ENCODE data around the gene SCIMP. TPM values are rescaled to one million over a fixed set of nuclear protein-coding genes. Genes with fewer than 3 reads are reported as not detected.

SCIMP gene
- total RNA-seq = 1 to 10 TPM in 3 of 5 donors, under 1 TPM in 2; 0.61 to 1.8 (median 1.2) TPM
- 2.1 TPM for total RNA-seq (2013)
- total RNA-seq = 0 to 0.84 (median 0.06) reads per million in 29 experiments

DNA sequence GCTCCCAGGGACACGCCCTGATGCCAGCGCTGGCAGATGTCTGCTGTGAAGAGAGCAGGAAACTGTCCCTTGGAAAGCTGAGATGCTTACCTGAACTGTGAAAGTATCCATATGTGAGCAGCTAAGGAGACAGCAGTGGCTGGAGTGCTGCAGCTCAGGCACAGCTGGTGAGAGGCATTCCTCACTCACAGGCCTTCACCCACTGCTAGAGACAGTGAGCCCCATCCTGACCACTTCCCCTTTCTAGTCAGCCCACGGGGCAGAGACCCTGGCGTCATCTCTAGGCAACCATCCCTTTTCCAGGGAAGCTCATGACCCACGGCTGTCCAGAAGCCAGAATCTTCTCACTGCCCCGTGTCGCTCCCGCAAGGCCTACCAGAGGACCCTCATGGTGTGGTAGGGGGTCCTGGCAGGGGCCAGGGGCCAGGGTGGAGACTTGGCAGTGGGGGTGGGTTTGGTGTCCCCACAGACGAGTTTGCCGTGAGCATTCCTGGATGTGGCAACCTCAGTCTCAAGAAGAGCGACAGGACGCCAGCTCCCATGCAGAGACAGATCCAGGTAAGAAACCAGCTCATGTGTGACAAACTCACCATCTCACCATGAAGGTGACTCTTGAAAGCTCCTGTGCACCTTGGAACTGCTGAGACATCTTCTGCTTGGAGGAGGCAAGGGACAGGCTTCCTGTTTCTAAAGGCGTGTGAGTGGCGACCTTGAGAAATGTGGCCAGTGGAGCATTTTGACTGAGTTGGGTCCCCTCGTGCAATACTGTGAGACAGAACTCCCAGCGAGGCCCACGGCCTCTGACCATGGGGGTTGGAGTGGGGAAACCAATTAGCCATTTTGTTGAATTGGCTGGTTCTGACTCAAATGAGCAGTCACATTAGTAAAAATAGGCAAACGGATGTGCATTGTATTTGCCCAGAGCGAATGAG lies at the start of gene SCIMP:
SCIMP (minus strand) TSS at position 216 of the 932 bp plus-strand sequence; CDS start at position 111, 105 bp downstream.
- no peak within 1 kb of the TSS for H3K27ac ChIP-seq (ENCODE audit: low read length)
- Mint-ChIP-seq H3K4me1 (peaks cover 10 to 39% (median 22%) of the 10 kb centered on the region in 3 donors), H3K36me3 (peaks cover 9% of the 10 kb centered on the region), H3K27ac (peak within 1 kb of the TSS; percentile 55 to 78), H3K4me3 (no peak within 1 kb of the TSS), H3K9me3 (peaks cover 0 to 5% (median 0%) of the 10 kb centered on the region in 3 donors), H3K27me3 (no peaks in the 10 kb centered on the region)
- no peak for ATAC-seq (replicated peaks in 1 of 4)
- WGBS (ENCODE audit: insufficient coverage) = 80% methylated on average over 12 of the region's 19 CpGs
- POLR2A ChIA-PET = no interaction called here
- no peaks in the 10 kb centered on the region for H3K9me3 ChIP-seq
- no peaks in the 10 kb centered on the region for H3K27me3 ChIP-seq (replicated peaks in 1 of 2; ENCODE audit: control insufficient read depth in 2 of 2, extremely low read depth in 1 of 2, insufficient read depth in 2 of 2, low read length in 1 of 2)
- CTCF ChIA-PET = interaction anchor here (0.6 to 0.7 kb wide), 2 partner anchors 8 to 287 kb away, joined by 6 to 8 read pairs; no protein-coding TSS in a partner anchor
- peaks cover 0 to 34% of the 10 kb centered on the region in 2 experiments for H3K4me1 ChIP-seq (ENCODE audit: control insufficient read depth in 1 of 2, extremely low read depth in 1 of 2, insufficient read depth in 2 of 2, low read length in 2 of 2)
- peak in 1 of 35 experiments; percentile 40 for DNase-seq
- peaks cover 0 to 3% of the 10 kb centered on the region in 2 donors for H3K36me3 ChIP-seq (ENCODE audit: control insufficient read depth in 2 of 2, extremely low read depth in 1 of 2, insufficient read depth in 1 of 2, low read length in 1 of 2)
- no peak within 1 kb of the TSS for H3K4me3 ChIP-seq (ENCODE audit: control insufficient read depth in 1 of 2, extremely low read depth in 1 of 2, low read length in 1 of 2)

DNA sequence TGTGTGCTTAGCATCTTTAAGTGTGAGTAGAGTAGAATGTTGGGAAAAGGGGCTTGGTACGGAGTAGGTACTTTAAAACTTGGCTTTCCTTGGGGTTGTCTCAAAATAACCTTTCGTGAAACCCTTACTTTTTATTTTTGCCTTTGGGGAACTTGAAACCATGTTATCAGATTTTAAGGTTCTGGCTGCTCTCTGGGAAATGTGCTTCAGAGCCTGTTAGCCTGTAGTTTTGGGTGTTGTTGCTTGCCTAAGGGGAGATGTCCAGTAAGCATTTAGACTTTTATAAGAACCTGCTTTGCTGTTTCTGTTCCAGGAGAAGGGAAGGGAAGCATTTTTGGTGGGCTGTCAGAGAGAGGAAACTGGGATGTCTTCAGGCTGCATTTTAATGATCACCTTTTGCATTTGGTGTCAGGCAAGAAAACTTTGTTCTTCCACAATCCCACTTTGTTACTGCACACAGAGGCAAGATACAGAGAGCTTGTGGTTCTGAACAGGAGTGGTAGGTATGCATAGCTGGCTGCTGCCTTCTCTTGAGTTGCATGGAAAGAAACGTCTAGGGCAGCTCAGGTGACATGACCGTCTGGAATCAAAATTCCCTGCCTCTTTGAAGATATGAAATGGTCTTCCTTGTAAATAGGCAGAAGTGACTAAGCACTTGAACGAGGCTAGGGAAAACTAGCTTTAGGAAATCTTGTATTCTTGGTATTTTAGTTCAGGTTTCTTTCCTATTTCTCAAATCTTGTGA lies 49.1 kb upstream of the SCIMP start:
- no peaks in the 10 kb centered on the region for H3K36me3 ChIP-seq (ENCODE audit: control insufficient read depth in 2 of 2, extremely low read depth in 1 of 2, insufficient read depth in 1 of 2, low read length in 1 of 2)
- 44% methylated on average over 4 of the region's 5 CpGs for WGBS (ENCODE audit: insufficient coverage)
- H3K36me3 Mint-ChIP-seq = no peaks in the 10 kb centered on the region
- ChIA-PET CTCF (interaction anchor here in 1 of 2 donors (0.7 to 0.9 kb wide), 2 partner anchors 18 to 710 kb away, joined by 3 read pairs; no protein-coding TSS in a partner anchor), POLR2A (interaction anchor here in 1 of 2 donors (0.6 kb wide), 1 partner anchor 14 kb away, joined by 4 read pairs; no protein-coding TSS in a partner anchor)
- peak overlapping the region in 1 of 2 donors; percentile 65 for H3K4me3 ChIP-seq (ENCODE audit: control insufficient read depth in 1 of 2, extremely low read depth in 1 of 2, low read length in 1 of 2)
- peaks cover 45 to 54% (median 48%) of the 10 kb centered on the region in 3 donors for H3K4me1 Mint-ChIP-seq
- H3K4me1 ChIP-seq (ENCODE audit: control insufficient read depth in 1 of 2, extremely low read depth in 1 of 2, insufficient read depth in 2 of 2, low read length in 2 of 2) = peaks cover 24 to 27% of the 10 kb centered on the region in 2 experiments
- H3K27ac ChIP-seq (ENCODE audit: low read length) = no peak overlapping the region
- H3K27me3 ChIP-seq (replicated peaks in 1 of 2; ENCODE audit: control insufficient read depth in 2 of 2, extremely low read depth in 1 of 2, insufficient read depth in 2 of 2, low read length in 1 of 2) = no peaks in the 10 kb centered on the region
- no peaks in the 10 kb centered on the region for H3K9me3 Mint-ChIP-seq
- ATAC-seq (replicated peaks in 1 of 4) (no peak), DNase-seq (no peak)
- no peaks in the 10 kb centered on the region for H3K9me3 ChIP-seq
- peak overlapping the region; percentile 84 to 92 (median 89) for H3K4me3 Mint-ChIP-seq
- H3K27me3 Mint-ChIP-seq = no peaks in the 10 kb centered on the region
- H3K27ac Mint-ChIP-seq = peak overlapping the region in 1 of 2 donors; percentile 39

DNA sequence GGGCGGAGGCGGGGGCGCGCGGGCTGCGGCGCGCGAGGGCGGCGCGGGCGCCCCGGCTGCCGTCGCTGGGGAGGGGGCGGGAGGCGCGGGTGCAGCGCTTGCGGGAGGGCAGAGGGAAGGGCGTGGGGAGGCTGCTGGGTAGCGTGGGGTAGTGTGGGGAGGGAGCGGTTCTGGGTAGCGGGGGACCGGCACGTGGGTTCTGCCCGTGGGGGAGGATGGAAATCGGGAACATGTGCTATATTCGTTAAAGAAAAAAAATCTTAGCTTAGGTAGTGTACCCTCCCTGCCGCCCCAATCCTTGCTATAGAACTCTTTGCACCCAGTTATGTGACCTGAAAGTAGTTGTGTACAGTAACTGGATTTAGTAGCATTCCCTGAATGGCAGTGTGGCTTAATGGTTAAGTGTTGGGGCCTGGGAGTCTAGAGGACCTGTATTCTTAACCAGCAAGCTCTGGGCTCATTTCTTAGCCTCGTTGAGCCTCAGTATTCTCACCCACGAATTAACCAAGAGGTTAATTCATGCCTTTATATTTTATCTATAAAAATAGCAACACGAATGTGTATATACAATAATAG lies 48.1 kb upstream of the SCIMP start:
- Mint-ChIP-seq H3K9me3 (no peaks in the 10 kb centered on the region), H3K36me3 (no peaks in the 10 kb centered on the region), H3K27me3 (no peaks in the 10 kb centered on the region), H3K4me3 (peak overlapping the region; percentile 84 to 92 (median 89)), H3K27ac (peak overlapping the region; percentile 85 to 86), H3K4me1 (peaks cover 37 to 44% (median 40%) of the 10 kb centered on the region in 3 donors)
- ChIA-PET CTCF (no interaction called here), POLR2A (no interaction called here)
- Histone ChIP-seq H3K27me3 (replicated peaks in 1 of 2; ENCODE audit: control insufficient read depth in 2 of 2, extremely low read depth in 1 of 2, insufficient read depth in 2 of 2, low read length in 1 of 2) (no peaks in the 10 kb centered on the region), H3K4me1 (ENCODE audit: control insufficient read depth in 1 of 2, extremely low read depth in 1 of 2, insufficient read depth in 2 of 2, low read length in 2 of 2) (peaks cover 23 to 24% of the 10 kb centered on the region in 2 experiments), H3K4me3 (ENCODE audit: control insufficient read depth in 1 of 2, extremely low read depth in 1 of 2, low read length in 1 of 2) (peak overlapping the region; percentile 65 to 72), H3K36me3 (ENCODE audit: control insufficient read depth in 2 of 2, extremely low read depth in 1 of 2, insufficient read depth in 1 of 2, low read length in 1 of 2) (no peaks in the 10 kb centered on the region), H3K27ac (ENCODE audit: low read length) (no peak overlapping the region), H3K9me3 (no peaks in the 10 kb centered on the region)
- DNase-seq (peak in 21 of 35 experiments; percentile 1 to 46 (median 24)), ATAC-seq (replicated peaks in 1 of 4) (peak in 1 of 4 experiments; percentile 53)
- 0% methylated on average over 22 of the region's 34 CpGs for WGBS (ENCODE audit: insufficient coverage)

GRCh38 chr17:5281814-5282641 lies 47.4 kb upstream of the SCIMP start, which contains the start of gene RABEP1:
RABEP1 (plus strand) TSS chr17:5282284; CDS start chr17:5282487, 203 bp downstream.
- H3K27ac Mint-ChIP-seq = peak within 1 kb of the TSS; percentile 85 to 86
- H3K9me3 Mint-ChIP-seq = no peaks in the 10 kb centered on the region
- no peaks in the 10 kb centered on the region for H3K36me3 Mint-ChIP-seq
- DNase-seq = peak; percentile 80 to 96 (median 87)
- Histone ChIP-seq H3K9me3 (no peaks in the 10 kb centered on the region), H3K4me1 (ENCODE audit: control insufficient read depth in 1 of 2, extremely low read depth in 1 of 2, insufficient read depth in 2 of 2, low read length in 2 of 2) (peaks cover 23 to 24% of the 10 kb centered on the region in 2 experiments), H3K36me3 (ENCODE audit: control insufficient read depth in 2 of 2, extremely low read depth in 1 of 2, insufficient read depth in 1 of 2, low read length in 1 of 2) (no peaks in the 10 kb centered on the region), H3K27ac (ENCODE audit: low read length) (peak within 1 kb of the TSS; percentile 2), H3K4me3 (ENCODE audit: control insufficient read depth in 1 of 2, extremely low read depth in 1 of 2, low read length in 1 of 2) (peak within 1 kb of the TSS; percentile 65 to 72), H3K27me3 (replicated peaks in 1 of 2; ENCODE audit: control insufficient read depth in 2 of 2, extremely low read depth in 1 of 2, insufficient read depth in 2 of 2, low read length in 1 of 2) (no peaks in the 10 kb centered on the region)
- H3K27me3 Mint-ChIP-seq = no peaks in the 10 kb centered on the region
- WGBS (ENCODE audit: insufficient coverage) = 2% methylated on average over 93 of the region's 98 CpGs
- ChIA-PET CTCF (interaction anchor here (0.5 to 0.6 kb wide), 2 partner anchors 29 to 99 kb away, joined by 3 to 4 read pairs; no protein-coding TSS in a partner anchor), POLR2A (interaction anchor here (0.6 kb wide), 2 partner anchors 314 to 633 kb away, joined by 3 to 5 read pairs; no protein-coding TSS in a partner anchor)
- peak within 1 kb of the TSS; percentile 84 to 92 (median 89) for H3K4me3 Mint-ChIP-seq
- ATAC-seq (replicated peaks in 1 of 4) = peak; percentile 86 to 89 (median 88)
- peaks cover 35 to 41% (median 38%) of the 10 kb centered on the region in 3 donors for H3K4me1 Mint-ChIP-seq

DNA sequence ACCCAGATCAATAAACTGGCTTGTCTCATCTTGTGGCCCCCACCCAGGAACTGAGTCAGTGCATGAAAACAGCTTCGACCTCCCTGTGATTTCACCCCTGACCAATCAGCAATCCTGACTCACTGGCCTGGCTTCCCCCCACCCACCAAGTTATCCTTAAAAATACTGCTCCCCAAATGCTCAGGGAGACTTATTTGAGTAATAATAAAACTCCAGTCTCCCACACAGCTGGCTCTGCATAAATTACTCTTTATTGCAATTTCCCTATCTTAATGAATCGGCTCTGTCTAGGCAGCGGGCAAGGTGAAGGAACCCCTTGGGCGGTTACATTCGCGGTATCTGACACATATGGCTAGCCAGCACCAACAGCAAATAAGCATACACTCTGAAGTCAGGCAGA lies 37.7 kb upstream of the SCIMP start:
- no peak overlapping the region for H3K27ac Mint-ChIP-seq
- H3K27me3 Mint-ChIP-seq = peaks cover 0 to 1% of the 10 kb centered on the region in 2 donors
- H3K9me3 Mint-ChIP-seq = no peaks in the 10 kb centered on the region
- H3K27me3 ChIP-seq (replicated peaks in 1 of 2; ENCODE audit: control insufficient read depth in 2 of 2, extremely low read depth in 1 of 2, insufficient read depth in 2 of 2, low read length in 1 of 2) = no peaks in the 10 kb centered on the region
- H3K4me1 ChIP-seq (ENCODE audit: control insufficient read depth in 1 of 2, extremely low read depth in 1 of 2, insufficient read depth in 2 of 2, low read length in 2 of 2) = no peaks in the 10 kb centered on the region
- no peak overlapping the region for H3K27ac ChIP-seq (ENCODE audit: low read length)
- no peaks in the 10 kb centered on the region for H3K36me3 ChIP-seq (ENCODE audit: control insufficient read depth in 2 of 2, extremely low read depth in 1 of 2, insufficient read depth in 1 of 2, low read length in 1 of 2)
- H3K4me3 ChIP-seq (ENCODE audit: control insufficient read depth in 1 of 2, extremely low read depth in 1 of 2, low read length in 1 of 2) = no peak overlapping the region
- H3K4me3 Mint-ChIP-seq = no peak overlapping the region
- 53% methylated on average over 3 of the region's 6 CpGs for WGBS (ENCODE audit: insufficient coverage)
- ATAC-seq (replicated peaks in 1 of 4) (no peak), DNase-seq (no peak)
- no peaks in the 10 kb centered on the region for H3K9me3 ChIP-seq
- no peaks in the 10 kb centered on the region for H3K4me1 Mint-ChIP-seq
- ChIA-PET CTCF (interaction anchor here in 1 of 2 donors (0.6 kb wide), 1 partner anchor 402 kb away, joined by 8 read pairs; no protein-coding TSS in a partner anchor), POLR2A (interaction anchor here in 1 of 2 donors (0.6 kb wide), 1 partner anchor 1007 kb away, joined by 3 read pairs; no protein-coding TSS in a partner anchor)
- no peaks in the 10 kb centered on the region for H3K36me3 Mint-ChIP-seq
